GM23248 (cell line): ENCODE results near the gene THEM4.

Experiments
- EZH2 ChIP-seq: fragments of 200-600 bp; sonication (generic); IDR thresholded peaks from 2 replicates; pipeline ENCODE4 v1.6.1; 2018; ENCODE audit warnings: antibody characterized with exemption, mild to moderate bottlenecking; ENCODE audit not compliant: insufficient read depth, poor library complexity, severe bottlenecking
- EZH2phosphoT487 ChIP-seq: fragments of 200-600 bp; sonication (generic); IDR thresholded peaks from 2 replicates; pipeline ENCODE4 v1.6.1; 2018; ENCODE audit warnings: antibody characterized with exemption, moderate library complexity, mild to moderate bottlenecking, low read depth; ENCODE audit not compliant: insufficient read depth

DNA sequence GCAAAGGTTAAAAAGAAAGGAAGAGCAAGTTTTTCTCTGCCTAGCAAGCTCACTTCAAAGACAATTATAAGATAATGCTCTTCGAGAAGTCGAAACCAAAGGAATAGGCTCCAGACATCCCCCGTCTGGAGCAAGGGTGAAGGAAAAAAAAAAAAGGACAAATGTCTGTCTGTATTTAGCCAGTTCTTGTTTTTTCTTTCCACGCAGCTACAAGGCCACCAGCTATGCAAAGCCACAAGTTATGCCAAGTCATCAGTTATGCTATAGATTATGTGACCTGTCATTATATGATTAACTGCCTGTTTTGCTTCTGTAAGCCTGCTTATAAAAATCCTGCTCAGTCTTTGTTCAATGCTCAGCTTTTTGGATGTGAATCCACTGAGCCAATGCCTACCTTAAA lies 53.4 kb downstream of the THEM4 start:
- TF ChIP-seq EZH2 (no peak), EZH2phosphoT487 (no peak)
